ENCODE measurements around the gene CYP27C1.

- TF ChIP-seq CTCF (IDR thresholded peaks at IDR 0.05), result no peak
- TF ChIP-seq POLR2A (IDR thresholded peaks at IDR 0.05), result no peak
Observed at GRCh38 chr2:127195140-127196074, 24.7 kb downstream of the CYP27C1 start.

Measured in adrenal gland (tissue), 5 donors.